Lower leg skin (tissue), 4 donors: ENCODE measurements around the gene HMGA1. TPM values are rescaled to one million over a fixed set of nuclear protein-coding genes. Genes with fewer than 3 reads are reported as not detected.

Source experiments
- DNase-seq, 2 donors: peaks; one replicate each; pipeline ENCODE4 v3.0.0-alpha.2; 2019; ENCODE audit warnings: low spot score in 2 of 2
- H3K4me3 ChIP-seq: fragments of 200-600 bp; sonication (generic); 2 replicates; pipeline ENCODE4 v1.5.1; 2017; ENCODE audit warnings: mild to moderate bottlenecking, low read depth; ENCODE audit not compliant: poor library complexity, severe bottlenecking
- POLR2A ChIP-seq, 2 donors: fragments of 450-650 bp; IDR thresholded peaks; one replicate each; pipeline ENCODE4 v1.6.1; 2016 to 2017; ENCODE audit warnings: antibody characterized with exemption in 2 of 2, mild to moderate bottlenecking in 1 of 2, moderate library complexity in 1 of 2
- WGBS, 2 donors: methylation state at CpG; one replicate each; pipeline ENCODE4 v1.1.5; 2018; 5-methylcytosine and 5-hydroxymethylcytosine counted together
- intact Hi-C: fragments of 100-400 bp; cut with DNase I; formaldehyde crosslinking; loops from one replicate; pipeline ENCODE4 v1.15.0; 2023; ENCODE audit warnings: low total_unique reads
- microRNA-seq, 2 donors: library from miRNA; unstranded; fragments of <30 nt; microRNA quantifications; one replicate each; pipeline ENCODE4, GENCODE V29; 2016; ENCODE audit warnings: borderline replicate concordance in 2 of 2, borderline number of aligned reads in 1 of 2
- total RNA-seq, 4 donors: library from RNA; depleted of rRNA; stranded (reverse); fragments of >200 nt; gene quantifications; one replicate each; pipeline ENCODE4 v1.1.0, GENCODE V29; 2016
- TF ChIP-seq, protein P1 (sequence below), 3 donors: fragments of 450-650 bp; IDR thresholded peaks; one replicate each; pipeline ENCODE4 v1.5.1; 2016; ENCODE audit warnings: antibody characterized with exemption in 3 of 3, mild to moderate bottlenecking in 3 of 3, moderate library complexity in 2 of 3

The HMGA1 gene
- total RNA-seq, 4 donors from 2014 or later: 134 to 188 (median 167) TPM

GRCh38 chr6:34285448-34286164, 48.9 kb downstream of the HMGA1 start:
- H3K4me3 ChIP-seq: no peak overlapping the region
- TF ChIP-seq POLR2A (IDR thresholded peaks at IDR 0.05): no peak
- TF ChIP-seq, protein P1, sequence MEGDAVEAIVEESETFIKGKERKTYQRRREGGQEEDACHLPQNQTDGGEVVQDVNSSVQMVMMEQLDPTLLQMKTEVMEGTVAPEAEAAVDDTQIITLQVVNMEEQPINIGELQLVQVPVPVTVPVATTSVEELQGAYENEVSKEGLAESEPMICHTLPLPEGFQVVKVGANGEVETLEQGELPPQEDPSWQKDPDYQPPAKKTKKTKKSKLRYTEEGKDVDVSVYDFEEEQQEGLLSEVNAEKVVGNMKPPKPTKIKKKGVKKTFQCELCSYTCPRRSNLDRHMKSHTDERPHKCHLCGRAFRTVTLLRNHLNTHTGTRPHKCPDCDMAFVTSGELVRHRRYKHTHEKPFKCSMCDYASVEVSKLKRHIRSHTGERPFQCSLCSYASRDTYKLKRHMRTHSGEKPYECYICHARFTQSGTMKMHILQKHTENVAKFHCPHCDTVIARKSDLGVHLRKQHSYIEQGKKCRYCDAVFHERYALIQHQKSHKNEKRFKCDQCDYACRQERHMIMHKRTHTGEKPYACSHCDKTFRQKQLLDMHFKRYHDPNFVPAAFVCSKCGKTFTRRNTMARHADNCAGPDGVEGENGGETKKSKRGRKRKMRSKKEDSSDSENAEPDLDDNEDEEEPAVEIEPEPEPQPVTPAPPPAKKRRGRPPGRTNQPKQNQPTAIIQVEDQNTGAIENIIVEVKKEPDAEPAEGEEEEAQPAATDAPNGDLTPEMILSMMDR (IDR thresholded peaks at IDR 0.05): no peak
- intact Hi-C loops: no loop called here
- whole genome bisulfite sequencing, 2 donors: 80 to 82% methylated on average over 4 of the region's 4 CpGs
- DNase-seq: no peak

DNA sequence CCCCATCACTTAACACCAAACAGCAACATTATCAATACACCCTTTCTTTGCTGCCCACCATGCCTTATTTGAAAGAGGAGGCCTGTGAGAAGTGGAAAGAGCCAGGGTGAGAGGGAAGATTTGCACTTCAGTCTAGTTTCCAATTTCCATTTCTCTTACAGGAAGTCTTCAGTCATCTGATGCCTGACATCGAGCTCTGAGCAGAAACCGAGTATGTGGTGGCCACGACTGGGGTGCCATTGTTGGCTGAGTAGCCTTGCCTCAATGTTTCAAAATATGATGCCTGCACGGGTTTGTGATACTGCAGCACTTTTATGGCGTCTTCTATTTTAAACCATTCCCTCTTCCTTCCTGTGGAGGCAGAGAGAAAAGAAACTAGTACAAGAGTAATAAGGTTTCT, 51.9 kb downstream of the HMGA1 start:
- WGBS, 2 donors: 63 to 73% methylated on average over 5 of the region's 5 CpGs
- DNase-seq: no peak
- no peak overlapping the region for H3K4me3 ChIP-seq
- no peak for TF ChIP-seq POLR2A (IDR thresholded peaks at IDR 0.05)
- TF ChIP-seq, protein P1 (IDR thresholded peaks at IDR 0.05): no peak
- intact Hi-C loops: no loop called here

GRCh38 chr6:34289137-34289536, 52.5 kb downstream of the HMGA1 start:
- intact Hi-C loops: no loop called here
- H3K4me3 ChIP-seq: no peak overlapping the region
- DNase-seq: no peak
- TF ChIP-seq, protein P1 (IDR thresholded peaks at IDR 0.05): no peak
- no peak for TF ChIP-seq POLR2A (IDR thresholded peaks at IDR 0.05)
- whole genome bisulfite sequencing, 2 donors: 92 to 93% methylated on average over 11 of the region's 11 CpGs

DNA sequence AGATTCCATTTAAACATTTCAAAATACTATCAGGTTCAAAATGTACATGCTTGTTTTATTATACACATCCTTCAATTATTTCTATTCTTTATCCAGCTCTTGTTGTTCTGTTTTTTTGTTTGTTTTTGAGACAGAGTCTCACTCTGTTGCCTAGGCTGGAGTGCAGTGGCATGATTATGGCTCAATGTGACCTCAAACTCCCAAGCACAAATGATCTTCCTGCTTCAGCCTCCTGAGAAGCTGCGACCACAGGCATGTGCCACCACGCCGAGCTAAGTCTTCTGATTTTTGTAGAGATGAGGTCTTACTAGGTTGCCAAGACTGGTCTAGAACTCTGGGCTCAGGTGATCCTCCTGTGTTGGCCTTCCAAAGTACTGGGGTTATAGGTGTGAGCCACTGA, 56.3 kb downstream of the HMGA1 start:
- intact Hi-C loops: no loop called here
- DNase-seq: no peak
- no peak overlapping the region for H3K4me3 ChIP-seq
- TF ChIP-seq, protein P1 (IDR thresholded peaks at IDR 0.05): no peak
- no peak for TF ChIP-seq POLR2A (IDR thresholded peaks at IDR 0.05)
- 92 to 97% methylated on average over 3 of the region's 3 CpGs for WGBS, 2 donors

GRCh38 chr6:34295721-34296120, 59.0 kb downstream of the HMGA1 start:
- intact Hi-C loops: no loop called here
- 75 to 85% methylated on average over 3 of the region's 3 CpGs for WGBS, 2 donors
- DNase-seq: no peak
- no peak overlapping the region for H3K4me3 ChIP-seq
- no peak for TF ChIP-seq POLR2A (IDR thresholded peaks at IDR 0.05)
- TF ChIP-seq, protein P1 (IDR thresholded peaks at IDR 0.05): no peak

Small RNA genes lying within 50 kb of the gene (microRNA-seq; reads per million reads assigned to microRNA genes)
- 0 reads per million in 2 donors for gene MIR6835

Other genes starting within 250 kb of the HMGA1 start
- gene GRM4, start 90.8 kb upstream of the HMGA1 start, total RNA-seq: under 1 TPM in 1 of 4 donors, not detected in 3; 0.19 TPM
- gene SMIM29, start 12.1 kb downstream of the HMGA1 start, total RNA-seq: 10 to 100 TPM; 34.3 to 92.2 (median 57.1) TPM
- 10 to 100 TPM in 3 of 4 donors, 1 to 10 TPM in 1; 10.0 to 29.1 (median 19.9) TPM for gene NUDT3, start 155.8 kb downstream of the HMGA1 start, total RNA-seq
- 1,000 to 10,000 TPM; 2,250 to 4,289 (median 3,665) TPM for gene RPS10, start 189.2 kb downstream of the HMGA1 start, total RNA-seq
- under 1 TPM in 3 of 4 donors, not detected in 1; 0.08 to 0.42 (median 0.10) TPM for gene PACSIN1, start 229.2 kb downstream of the HMGA1 start, total RNA-seq